HG02678 (cell line): Measurements from ENCODE around the gene MAP3K3.

ENCODE experiments used
- ATAC-seq: cut with Tn5 transposase; IDR thresholded peaks from one replicate; pipeline ENCODE4 v1.9.1; 2021; ENCODE audit warnings: mild to moderate bottlenecking, moderate library complexity; ENCODE audit not compliant: unreplicated experiment

Gene MAP3K3

GRCh38 chr17:63692195-63692816 is 70.1 kb downstream of the MAP3K3 start:
- ATAC-seq = no peak

GRCh38 chr17:63693411-63694113 is 71.3 kb downstream of the MAP3K3 start:
- ATAC-seq = no peak

GRCh38 chr17:63694229-63694949 is 72.2 kb downstream of the MAP3K3 start:
- ATAC-seq = no peak

- no peak for ATAC-seq
These were observed 72.9 kb downstream of the MAP3K3 start for GRCh38 chr17:63694950-63695773.

- no peak for ATAC-seq
These were observed 73.7 kb downstream of the MAP3K3 start for GRCh38 chr17:63695889-63696288.

GRCh38 chr17:63696381-63696961 is 74.3 kb downstream of the MAP3K3 start:
- ATAC-seq = no peak

GRCh38 chr17:63697341-63698286 is 75.4 kb downstream of the MAP3K3 start:
- ATAC-seq = no peak

- ATAC-seq = no peak
These were observed 76.2 kb downstream of the MAP3K3 start for GRCh38 chr17:63698381-63698885.

- ATAC-seq = peak; percentile 33
These were observed 76.8 kb downstream of the MAP3K3 start for GRCh38 chr17:63698886-63699637.

GRCh38 chr17:63699638-63700527 is 77.7 kb downstream of the MAP3K3 start, which contains the start of gene LIMD2:
Gene LIMD2 (minus strand): TSS chr17:63700125. CDS start chr17:63699298, 827 bp downstream.
- peak; percentile 18 for ATAC-seq

- peak; percentile 13 for ATAC-seq
These were observed 78.6 kb downstream of the MAP3K3 start for GRCh38 chr17:63700528-63701455.

- ATAC-seq = no peak
These were observed 79.2 kb downstream of the MAP3K3 start for GRCh38 chr17:63701456-63701820.

- no peak for ATAC-seq
These were observed 79.9 kb downstream of the MAP3K3 start for GRCh38 chr17:63701868-63702720.

- no peak for ATAC-seq
These were observed 80.5 kb downstream of the MAP3K3 start for GRCh38 chr17:63702721-63703015.

- ATAC-seq = no peak
These were observed 80.8 kb downstream of the MAP3K3 start for GRCh38 chr17:63703029-63703428.
